Ovary (tissue), 9 donors: Measurements from ENCODE around the gene MUC13. TPM values are rescaled to one million over a fixed set of nuclear protein-coding genes. Genes with fewer than 3 reads are reported as not detected.

Experiments used
- DNase-seq, 5 donors: peaks; one replicate each; pipeline ENCODE4 v3.0.0-alpha.2; 2019 to 2020
- H3K27ac ChIP-seq, 2 donors: fragments of 200-600 bp; one replicate each; pipeline versions ENCODE4 v1.5.1 to v1.8.0; 2019 to 2022
- H3K27me3 ChIP-seq: fragments of 200-600 bp; one replicate; pipeline ENCODE4 v1.8.0; 2022
- H3K36me3 ChIP-seq: fragments of 200-600 bp; sonication (generic); one replicate; pipeline ENCODE4 v1.5.1; 2019
- H3K4me1 ChIP-seq: one replicate; pipeline ENCODE4 v1.8.1; 2013; ENCODE audit warnings: mild to moderate bottlenecking, moderate library complexity; ENCODE audit not compliant: insufficient read depth
- H3K4me3 ChIP-seq: fragments of 200-600 bp; sonication (generic); one replicate; pipeline ENCODE4 v1.5.1; 2017
- H3K9me3 ChIP-seq, 2 donors: fragments of 200-600 bp in 1 of 2; sonication (generic) in 1 of 2; one replicate each; pipeline versions ENCODE4 v1.5.1 to v1.8.1; 2013 to 2019; ENCODE audit warnings: mild to moderate bottlenecking in 1 of 2, moderate library complexity in 1 of 2
- CTCF ChIP-seq, 3 donors: fragments of 450-650 bp in 2 of 3; fragments of 200-600 bp in 1 of 3; IDR thresholded peaks; one replicate each; pipeline versions ENCODE4 v1.5.1 to v1.8.0; 2016 to 2022; ENCODE audit warnings: antibody characterized with exemption in 3 of 3, mild to moderate bottlenecking in 1 of 3
- EP300 ChIP-seq: sonication (generic); formaldehyde crosslinking; IDR thresholded peaks from one replicate; pipeline ENCODE4 v1.6.1; 2017; ENCODE audit warnings: antibody characterized with exemption
- POLR2A ChIP-seq: fragments of 450-650 bp; IDR thresholded peaks from one replicate; pipeline ENCODE4 v1.6.1; 2017; ENCODE audit warnings: antibody characterized with exemption, mild to moderate bottlenecking, moderate library complexity
- WGBS, 3 donors: extraction: QIAGEN DNeasy Blood & Tissue Kit in 1 of 3; methylation state at CpG; one replicate each; pipeline versions ENCODE4 v1.1.5 to v1.1.7; 2013 to 2017; 5-methylcytosine and 5-hydroxymethylcytosine counted together
- intact Hi-C, 4 donors: fragments of 100-400 bp; cut with DNase I; formaldehyde crosslinking; loops; one replicate each; pipeline versions ENCODE4 v1.11.0 to v1.15.1; 2022 to 2023
- polyA plus RNA-seq, 2 donors: library from polyadenylated mRNA; stranded (reverse); fragments of 200-250 nt in 1 of 2; fragments of 350-450 nt in 1 of 2; fragmentation: Illumina TruSeq in 1 of 2; extraction: RNeasy Lipid Tissue Mini Kit (QIAGEN cat#74804) in 1 of 2; gene quantifications; one replicate each; pipeline ENCODE4 v1.2.3, GENCODE V29; 2013 to 2014
- total RNA-seq, 7 donors: library from RNA; depleted of rRNA in 2 of 7; stranded (reverse); fragments of >200 nt in 2 of 7; fragmentation: NEBNext Ultra II Directional in 3 of 7; extraction: Animal tissue kit (Norgen Biotek cat#: 25700) in 3 of 7; gene quantifications; one replicate each; pipeline versions ENCODE4 v1.1.0 to v1.2.4, GENCODE V29; 2016 to 2023
- donor health status: DM: no; HTN: no; CAD: no; lungs with moderate emphysema.
- donor health status: DM: no; HTN: no; CAD: no.
- donor health status: Bipolar disorder and iron deficiency.
- donor health status: DM: yes; HTN: yes; CAD: no.
- donor health status: DM: no; HTN: no; CAD: no.
- donor health status: DM: yes; HTN: yes; CAD: no.

MUC13 gene
- total and polyA plus RNA-seq, 9 donors, result 0.04 to 1.5 (median 0.23) TPM; not detected in 4

GRCh38 chr3:124965413-124965812 lies 30.9 kb upstream of the MUC13 start:
- Histone ChIP-seq H3K9me3 (no peaks in the 10 kb centered on the region), H3K4me1 (no peaks in the 10 kb centered on the region), H3K27me3 (no peaks in the 10 kb centered on the region), H3K36me3 (no peaks in the 10 kb centered on the region), H3K27ac (no peak overlapping the region), H3K4me3 (no peak overlapping the region)
- TF ChIP-seq POLR2A (no peak), EP300 (no peak), CTCF (IDR thresholded peaks at IDR 0.05) (no peak)
- WGBS, 3 donors, result 72 to 83% (median 80%) methylated on average over 1 of the region's 1 CpG
- intact Hi-C loops, result no loop called here
- DNase-seq, result no peak

GRCh38 chr3:124964387-124964786 lies 29.8 kb upstream of the MUC13 start:
- no peak overlapping the region for H3K4me3 ChIP-seq
- no peaks in the 10 kb centered on the region for H3K9me3 ChIP-seq
- no peaks in the 10 kb centered on the region for H3K27me3 ChIP-seq
- intact Hi-C loops, result no loop called here
- H3K4me1 ChIP-seq, result no peaks in the 10 kb centered on the region
- no peak for DNase-seq
- no peak for TF ChIP-seq CTCF (IDR thresholded peaks at IDR 0.05)
- no peak for TF ChIP-seq POLR2A
- TF ChIP-seq EP300, result no peak
- no peaks in the 10 kb centered on the region for H3K36me3 ChIP-seq
- no peak overlapping the region for H3K27ac ChIP-seq
- WGBS, 3 donors, result 71 to 78% (median 75%) methylated on average over 4 of the region's 4 CpGs

- Histone ChIP-seq H3K4me1 (no peaks in the 10 kb centered on the region), H3K36me3 (no peaks in the 10 kb centered on the region), H3K4me3 (no peak overlapping the region), H3K27me3 (no peaks in the 10 kb centered on the region), H3K27ac (no peak overlapping the region), H3K9me3 (no peaks in the 10 kb centered on the region)
- TF ChIP-seq EP300 (no peak), POLR2A (no peak), CTCF (IDR thresholded peaks at IDR 0.05) (no peak)
- intact Hi-C loops, result no loop called here
- no peak for DNase-seq
- WGBS, 3 donors, result 40 to 52% (median 44%) methylated on average over 3 of the region's 3 CpGs
Measured at GRCh38 chr3:124963755-124964154, 29.2 kb upstream of the MUC13 start.

- Histone ChIP-seq H3K27me3 (no peaks in the 10 kb centered on the region), H3K4me1 (no peaks in the 10 kb centered on the region), H3K36me3 (no peaks in the 10 kb centered on the region), H3K27ac (no peak overlapping the region), H3K9me3 (no peaks in the 10 kb centered on the region), H3K4me3 (no peak overlapping the region)
- intact Hi-C loops, result no loop called here
- TF ChIP-seq POLR2A (no peak), EP300 (no peak), CTCF (IDR thresholded peaks at IDR 0.05) (no peak)
- WGBS, 3 donors, result 96 to 98% (median 98%) methylated on average over 2 of the region's 2 CpGs
- DNase-seq, result no peak
Measured at GRCh38 chr3:124962403-124962940, 27.9 kb upstream of the MUC13 start.
